ENCODE results near the gene LENG9.
"Not testable (repeated sequence)": the region's sequence is repeated elsewhere in the genome, so short reads cannot be mapped to it uniquely, and the experiment has no call there.

Gene LENG9

DNA sequence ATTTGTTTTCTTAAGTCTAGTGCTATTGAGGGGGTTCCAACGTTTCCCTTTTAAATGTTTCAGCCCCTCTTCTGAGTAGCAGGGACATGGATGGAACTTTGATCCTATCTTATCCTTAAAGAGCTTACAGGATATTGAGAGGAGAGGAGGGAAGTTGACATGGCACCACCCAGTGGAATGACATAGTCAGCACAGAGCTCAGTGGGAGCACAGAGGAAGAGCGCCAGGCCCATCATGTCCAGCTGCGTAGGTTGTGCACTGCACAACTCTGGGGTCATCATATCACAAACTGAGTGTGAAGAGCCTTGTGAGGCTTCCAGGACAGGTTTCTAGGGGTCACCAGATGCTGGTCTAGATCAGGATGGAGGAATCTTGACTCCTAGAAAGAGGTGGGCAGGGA, 14.1 kb upstream of the LENG9 start:
- DNase-seq, result no peak

DNA sequence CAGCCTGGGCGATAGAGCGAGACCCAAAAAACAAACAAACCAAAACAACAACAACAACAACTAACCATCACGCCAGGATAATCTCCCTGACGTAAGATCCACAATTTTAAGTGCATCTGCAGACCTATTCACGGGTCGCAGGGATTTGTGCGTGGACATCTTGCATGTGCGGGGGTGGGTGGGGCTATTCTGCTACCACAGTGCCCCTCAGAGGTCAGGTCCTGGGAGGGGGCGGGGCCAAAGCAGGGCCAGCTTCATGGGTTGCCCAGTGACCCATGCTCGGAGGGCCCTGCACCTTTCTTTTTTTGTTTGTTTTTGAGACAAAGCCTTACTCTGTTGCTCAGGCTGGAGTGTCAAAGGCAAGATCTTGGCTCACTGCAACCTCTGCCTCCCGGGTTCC, 12.1 kb upstream of the LENG9 start:
- no peak for DNase-seq

DNA sequence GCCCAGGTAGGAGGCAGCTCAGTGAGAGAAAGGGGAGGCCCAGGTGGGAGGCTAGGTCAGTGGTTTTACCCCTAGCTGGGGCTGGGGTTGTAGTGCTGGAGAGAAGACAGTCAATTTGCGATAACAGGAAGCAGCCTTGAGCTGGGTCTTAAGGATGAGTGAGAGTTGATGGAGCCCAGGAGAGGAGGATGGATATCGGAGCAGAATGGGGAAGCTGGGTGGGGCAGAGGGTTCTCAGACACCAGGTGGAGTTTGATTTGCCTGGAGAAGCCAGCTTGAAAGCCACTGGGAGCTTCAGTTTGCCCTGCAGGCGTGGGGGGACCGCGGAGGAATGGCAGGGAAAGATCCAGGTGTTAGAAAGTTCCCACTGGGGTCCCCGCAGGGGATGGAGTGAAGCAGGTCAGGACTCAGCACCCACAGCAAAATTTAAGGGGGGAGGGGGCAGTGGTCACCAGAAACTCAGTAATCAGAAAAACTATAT, 10.4 kb upstream of the LENG9 start:
- DNase-seq, result no peak

DNA sequence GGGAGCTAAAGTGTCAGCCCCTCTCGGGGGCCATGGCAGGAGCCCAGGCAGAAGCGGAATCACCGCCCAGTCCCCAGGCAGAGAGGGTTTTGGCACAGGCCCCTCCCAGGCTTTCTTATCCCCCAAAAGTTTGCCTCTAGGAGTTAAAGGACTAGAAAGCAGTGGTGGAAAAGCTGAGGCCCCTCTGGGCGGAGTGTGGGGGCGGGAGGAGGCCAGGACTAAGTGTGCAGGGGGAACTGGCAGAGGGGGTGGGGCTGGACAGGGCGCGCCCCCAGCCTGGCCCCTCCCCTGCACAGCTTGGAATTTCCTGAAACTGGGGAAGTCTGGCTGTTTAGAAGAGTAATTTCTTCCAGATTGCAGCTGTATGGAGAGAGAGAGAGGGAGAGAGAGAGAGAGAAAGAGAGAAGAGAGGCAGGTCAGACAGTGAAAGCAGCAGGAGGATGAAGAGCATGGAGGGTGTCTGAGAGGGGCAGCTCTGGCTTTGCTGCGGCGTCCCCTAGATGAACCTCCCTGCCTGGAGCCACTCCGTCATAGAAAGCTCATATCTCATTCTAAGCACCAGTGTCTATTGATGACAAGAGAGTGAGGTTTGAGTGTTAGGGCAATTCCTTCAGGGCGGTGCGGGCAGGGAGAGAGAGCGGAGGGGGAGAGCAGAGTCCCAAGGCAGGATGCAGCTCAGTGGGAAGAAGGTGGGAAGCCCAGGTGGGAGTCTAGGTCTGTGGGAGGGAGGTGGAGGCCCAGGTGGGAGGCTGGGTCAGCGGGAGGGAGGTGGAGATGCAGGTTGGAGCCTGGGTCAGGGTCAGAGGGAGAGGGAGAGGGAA, 9.7 kb upstream of the LENG9 start, which contains the start of gene CDC42EP5:
CDC42EP5 (minus strand) TSS at position 226 of the 821 bp plus-strand sequence. CDS start 7,749 bp downstream, outside the sequence.
- peak; percentile 65 for DNase-seq

DNA sequence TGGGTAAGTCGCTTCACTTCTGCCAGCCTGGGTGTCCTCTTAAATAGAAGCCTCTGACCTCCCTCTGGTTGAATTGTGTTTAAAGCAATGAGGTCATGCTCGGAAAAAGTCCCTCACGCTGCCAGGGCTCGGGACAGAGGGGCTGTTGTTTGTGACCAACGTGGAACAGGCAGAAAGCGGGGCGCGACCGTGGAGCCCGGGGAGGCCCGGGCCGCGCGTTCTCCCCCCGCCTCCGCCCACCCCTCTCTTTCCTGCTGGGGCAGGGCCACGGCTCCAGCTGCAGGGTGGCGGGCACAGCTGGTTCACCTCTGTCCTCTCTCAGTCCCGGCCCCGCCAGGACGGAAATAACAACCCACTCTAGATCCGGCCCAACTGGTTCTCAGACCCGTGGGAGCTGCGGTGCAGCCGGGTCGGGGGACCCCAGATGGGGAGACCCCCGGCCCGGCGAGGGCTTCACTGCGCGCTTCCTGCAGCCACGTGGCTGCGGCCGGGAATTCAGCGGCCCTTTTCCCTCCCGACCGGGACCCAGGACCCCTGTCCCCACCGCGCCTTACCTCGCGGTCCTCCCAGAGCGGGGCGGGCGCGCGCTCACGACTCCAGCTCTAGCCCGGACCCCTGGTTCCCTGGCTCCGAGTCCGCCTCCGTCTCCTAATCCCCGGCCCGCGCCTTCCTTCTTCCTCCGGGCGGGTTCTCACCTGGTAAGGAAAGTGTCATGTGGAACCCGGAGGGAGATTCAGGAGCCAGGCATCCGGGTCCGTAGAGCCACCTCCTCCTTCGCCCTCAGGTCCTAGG, 7.6 kb upstream of the LENG9 start:
- DNase-seq, result no peak

DNA sequence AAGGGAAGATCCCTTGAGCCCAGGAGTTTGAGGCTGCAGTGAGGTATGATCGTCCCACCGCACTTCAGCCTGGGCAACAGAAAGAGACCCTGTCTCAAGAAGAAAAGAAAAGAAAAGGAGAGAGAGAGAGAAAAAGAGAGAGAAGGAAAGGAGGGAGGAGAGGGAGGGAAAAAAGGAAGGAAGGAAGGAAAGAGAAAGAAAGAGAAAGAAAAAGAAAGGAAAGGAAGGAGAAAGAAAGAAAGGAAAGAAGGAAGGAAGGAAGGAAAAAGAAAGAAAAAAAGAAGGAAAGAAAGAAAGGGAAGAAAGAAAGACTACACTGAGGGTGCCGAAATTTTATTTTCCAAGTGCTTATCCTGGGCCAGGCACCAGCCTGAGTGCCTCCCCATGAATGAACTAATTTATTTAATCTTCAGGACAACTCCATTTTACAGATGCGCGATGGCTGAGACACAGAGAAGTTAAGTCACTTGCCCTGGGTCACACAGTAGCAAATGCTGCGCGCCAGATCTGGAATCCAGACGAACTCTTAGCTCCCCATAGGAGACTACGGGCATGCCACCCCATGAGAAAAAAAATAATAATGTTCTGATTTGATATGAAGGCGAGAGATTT, 6.8 kb upstream of the LENG9 start:
- DNase-seq, result no peak

DNA sequence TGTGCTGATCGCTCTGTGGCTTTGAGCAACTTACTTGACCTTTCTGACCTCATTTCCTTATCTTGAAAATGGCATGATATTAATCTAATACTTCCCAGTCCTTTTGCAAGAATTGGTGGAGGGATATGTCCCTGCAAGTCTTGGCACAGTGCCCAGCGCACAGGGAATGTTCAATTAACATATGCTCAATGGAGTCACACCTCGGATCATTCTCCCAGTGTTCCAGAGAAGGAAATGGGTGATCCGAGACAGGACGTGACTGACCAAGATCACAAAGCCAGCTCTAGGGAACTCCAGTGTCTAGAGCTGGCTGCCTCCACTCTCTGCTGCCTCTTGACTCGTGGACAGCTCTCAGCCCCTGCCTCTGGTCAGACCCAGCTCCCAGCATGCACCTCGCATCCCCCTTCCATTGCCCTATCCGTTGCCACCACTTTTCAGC, 5.9 kb upstream of the LENG9 start:
- peak; percentile 20 for DNase-seq

DNA sequence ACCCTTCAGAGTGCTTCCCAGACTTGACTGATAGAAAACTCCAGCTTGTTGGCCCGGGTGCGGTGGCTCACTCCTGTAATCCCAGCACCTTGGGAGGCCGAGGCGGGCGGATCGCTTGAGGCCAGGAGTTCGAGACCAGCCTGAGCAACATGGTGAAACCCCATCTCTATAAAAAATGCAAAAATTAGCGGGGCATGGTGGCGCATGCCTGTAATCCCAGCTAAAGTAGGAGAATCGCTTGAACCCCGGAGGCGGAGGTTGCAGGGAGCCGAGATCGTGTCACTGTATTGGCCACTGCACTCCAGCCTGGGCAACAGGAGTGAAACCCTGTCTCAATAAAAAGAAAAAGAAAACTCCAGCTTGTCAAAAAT, 2.5 kb upstream of the LENG9 start:
- DNase-seq, result not testable (repeated sequence)

DNA sequence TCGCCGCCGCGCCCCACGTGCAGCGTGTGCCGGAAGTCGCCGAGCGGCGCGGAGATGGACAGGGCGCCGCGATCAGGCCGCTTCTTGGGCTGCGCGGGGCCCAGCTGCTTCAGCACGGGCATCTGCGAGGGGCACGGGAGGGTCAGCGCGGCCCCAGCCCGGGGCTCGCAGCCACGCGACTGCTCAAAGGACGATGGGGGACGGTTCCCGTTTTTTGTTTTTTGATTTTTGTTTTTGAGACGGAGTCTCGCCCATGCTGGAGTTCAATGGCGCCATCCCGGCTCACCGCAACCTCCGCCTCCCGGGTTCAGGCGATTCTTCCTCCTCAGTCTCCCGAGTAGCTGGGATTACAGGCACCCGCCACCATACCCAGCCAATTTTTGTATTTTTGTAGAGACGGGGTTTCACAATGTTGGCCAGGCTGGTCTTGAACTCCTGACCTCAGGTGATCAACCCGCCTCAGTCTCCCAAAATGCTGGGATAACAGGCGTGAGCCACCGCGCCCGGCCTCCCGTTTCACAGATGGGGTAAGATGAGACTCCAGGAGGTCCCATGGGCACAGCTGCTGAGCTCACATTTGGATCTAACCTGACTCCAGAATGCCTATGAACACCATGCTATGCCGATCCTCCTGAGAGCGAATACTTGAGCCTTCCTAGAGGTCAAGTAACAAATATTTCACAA, 2.0 kb upstream of the LENG9 start:
- DNase-seq, result no peak

DNA sequence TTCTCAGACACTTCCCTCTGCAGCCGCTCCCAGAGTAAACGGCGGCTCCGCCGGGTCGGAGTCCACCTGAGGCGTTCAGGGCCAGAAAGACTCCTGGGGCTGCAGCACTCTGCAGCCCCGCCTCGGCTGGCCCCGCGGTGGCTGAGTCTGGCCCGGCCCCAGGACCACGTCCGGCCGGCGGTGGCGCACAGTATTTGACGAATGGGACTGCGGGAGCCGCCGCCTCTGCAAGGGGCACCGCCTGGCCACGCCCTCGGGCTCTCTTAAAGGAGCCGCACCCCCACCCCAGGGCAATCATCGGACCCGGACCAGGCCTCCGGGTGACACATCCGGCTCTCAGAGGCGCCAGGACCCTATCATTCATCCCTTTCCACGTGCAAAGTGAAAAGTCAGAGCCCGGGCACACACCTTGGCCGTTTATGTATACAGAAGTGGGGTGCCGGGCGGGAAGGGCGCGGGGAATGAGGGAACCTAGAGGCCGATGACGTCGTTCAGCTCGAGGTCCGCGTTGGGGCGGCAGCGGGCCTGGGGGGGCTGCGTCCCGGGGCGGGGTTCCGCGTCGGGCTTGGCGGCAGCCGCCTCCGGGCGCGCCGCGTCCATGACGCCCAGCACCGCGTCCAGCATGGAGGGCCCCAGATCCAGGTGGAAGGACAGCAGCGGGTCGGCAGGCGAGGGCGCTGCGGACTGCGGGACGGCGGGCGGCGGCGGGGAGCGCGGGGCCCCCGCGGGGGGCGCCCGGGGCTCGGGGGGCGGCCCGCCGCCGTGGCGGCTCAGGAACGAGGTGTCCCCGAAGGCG, 1.2 kb upstream of the LENG9 start:
- DNase-seq, result peak; percentile 97

DNA sequence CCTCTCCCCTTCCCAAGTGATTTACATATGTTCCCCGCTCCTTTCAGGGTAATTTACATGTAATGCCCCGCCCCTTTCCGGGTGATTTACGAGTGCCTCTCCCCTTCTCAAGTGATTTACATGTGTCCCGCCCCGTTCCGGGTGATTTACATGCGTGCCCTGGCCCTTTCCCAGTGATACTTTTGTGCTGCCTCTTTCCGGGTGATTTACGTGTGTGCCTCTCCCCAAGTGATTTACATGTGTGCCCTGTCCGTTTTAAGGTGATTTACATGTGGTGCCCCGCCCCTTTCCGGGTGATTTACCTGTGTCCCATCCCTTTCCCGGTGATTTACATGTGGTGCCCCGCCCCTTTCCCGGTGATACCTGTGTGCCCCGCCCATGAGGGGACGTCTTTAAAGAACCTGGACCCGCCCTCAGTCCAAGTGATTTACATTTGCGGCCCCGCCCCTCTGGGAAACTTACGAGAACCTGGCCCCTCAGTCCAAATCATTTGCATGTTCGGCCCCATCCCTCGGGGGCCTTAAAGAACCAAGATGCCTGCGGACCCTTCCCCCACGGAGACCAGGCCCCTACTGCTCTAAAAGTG, 559 bp upstream of the LENG9 start:
- peak; percentile 100 for DNase-seq

DNA sequence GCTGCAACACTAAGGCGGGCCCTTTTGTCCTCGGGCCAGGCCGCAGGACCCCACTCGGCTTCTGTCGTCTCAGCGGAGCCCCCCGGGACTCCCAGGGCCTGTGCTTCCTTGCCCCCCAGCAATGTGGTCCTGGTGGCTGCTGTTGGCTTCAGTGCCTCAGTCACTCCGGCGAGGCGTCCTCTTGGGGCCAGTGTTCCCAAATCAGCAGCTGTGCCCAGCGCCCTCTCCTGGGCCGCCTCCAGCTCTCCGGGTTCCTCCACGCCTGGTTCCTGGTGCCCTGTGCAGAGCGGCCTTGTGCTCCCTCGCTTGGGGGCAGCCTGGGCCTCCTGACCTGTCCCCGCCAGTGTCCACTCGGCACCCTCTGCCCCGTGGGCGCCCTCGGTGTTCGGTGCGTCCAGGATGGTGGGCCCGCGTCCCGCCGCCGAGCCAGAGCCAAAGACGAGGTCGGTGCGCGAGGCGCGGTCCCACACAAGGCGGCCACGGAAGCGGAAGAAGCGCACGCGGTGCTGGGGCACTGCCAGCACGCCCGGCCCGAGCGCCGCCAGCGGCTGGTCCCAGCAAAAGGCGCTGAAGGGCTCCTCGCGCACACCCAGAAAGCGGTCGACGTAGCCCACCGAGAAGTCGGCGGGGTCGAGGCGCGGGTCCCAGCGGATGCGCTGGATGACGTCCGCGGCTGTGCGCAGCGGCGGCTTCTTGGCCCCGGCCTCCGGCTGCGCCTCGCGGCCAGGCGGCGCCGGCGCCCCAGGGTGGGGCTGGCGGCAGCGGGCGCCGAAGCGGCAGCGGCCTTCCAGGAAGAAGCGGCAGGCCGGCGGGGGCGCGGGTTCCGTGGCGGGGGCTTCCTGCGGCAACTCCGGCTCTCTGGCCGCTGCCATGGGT, 685 bp downstream of the LENG9 start:
- peak; percentile 89 for DNase-seq

DNA sequence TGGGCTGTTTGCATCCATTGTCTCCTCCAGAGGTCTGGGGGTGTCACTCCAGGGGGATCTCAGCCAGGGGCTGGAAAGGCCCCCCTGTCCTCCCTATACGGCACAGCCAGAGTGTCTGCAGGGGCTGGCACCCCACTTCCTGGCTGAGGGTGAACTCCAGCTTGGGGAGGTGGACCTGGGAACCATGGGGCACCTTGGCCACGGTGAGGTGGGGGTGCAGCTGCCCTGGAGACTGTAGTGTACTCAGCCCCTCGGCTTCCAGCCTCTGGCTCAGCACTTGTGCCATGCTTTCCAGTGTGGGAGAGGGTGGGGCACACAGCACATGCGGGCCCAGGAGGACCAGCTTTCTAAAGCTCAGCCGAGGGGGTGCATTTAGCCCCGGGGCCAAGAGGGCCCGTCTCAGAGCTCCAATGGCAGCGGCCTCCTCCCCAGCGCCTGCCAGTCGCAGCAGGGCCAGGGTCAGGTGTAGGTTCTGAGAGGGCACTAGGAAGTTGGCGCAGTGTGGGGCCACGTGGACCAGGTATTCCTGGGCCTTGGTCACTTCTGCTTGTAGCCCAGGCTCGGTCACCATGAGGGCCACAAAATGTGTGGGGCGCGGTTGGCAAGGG, 1.4 kb downstream of the LENG9 start:
- no peak for DNase-seq

DNA sequence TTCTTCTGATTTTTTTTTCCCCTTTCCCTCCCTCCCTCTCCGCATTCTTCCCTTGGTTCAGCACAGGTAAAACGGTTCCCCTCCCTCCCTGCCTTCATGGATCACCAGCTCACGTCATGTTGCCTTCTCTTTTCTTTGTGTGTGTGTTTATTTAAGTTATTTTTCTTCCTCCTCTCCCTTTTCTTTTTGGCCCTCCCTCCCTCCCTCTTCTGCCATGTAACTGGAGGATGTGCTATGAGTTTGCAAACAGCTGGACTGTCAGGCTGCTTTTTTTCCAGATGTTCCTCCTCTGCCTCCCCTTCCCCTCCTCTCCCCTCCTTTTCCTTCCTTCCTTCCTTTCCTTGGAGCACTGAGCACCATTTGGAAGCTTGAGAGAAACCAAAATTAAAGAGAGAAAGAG, 2.0 kb downstream of the LENG9 start:
- no peak for DNase-seq

DNA sequence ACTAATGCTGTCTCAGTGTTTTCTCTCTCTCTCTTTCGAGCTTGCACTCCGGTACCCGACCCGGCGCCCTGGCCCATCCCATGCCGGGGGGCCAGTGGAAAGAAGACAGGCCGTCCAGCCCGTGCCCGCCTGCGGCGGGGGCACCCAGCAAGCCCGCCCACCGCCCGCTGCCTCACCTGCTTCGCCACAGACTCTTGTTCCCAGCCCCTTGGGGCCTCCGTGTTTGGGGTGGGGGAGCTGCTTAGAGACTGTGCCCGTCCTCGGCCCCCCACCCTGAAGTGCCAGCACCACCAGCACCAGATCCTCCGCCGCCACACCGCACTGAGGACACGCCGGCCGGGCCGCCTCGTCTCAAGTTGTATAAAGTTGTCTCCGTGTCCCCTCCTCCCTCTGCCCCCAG, 2.4 kb downstream of the LENG9 start:
- DNase-seq, result no peak

DNA sequence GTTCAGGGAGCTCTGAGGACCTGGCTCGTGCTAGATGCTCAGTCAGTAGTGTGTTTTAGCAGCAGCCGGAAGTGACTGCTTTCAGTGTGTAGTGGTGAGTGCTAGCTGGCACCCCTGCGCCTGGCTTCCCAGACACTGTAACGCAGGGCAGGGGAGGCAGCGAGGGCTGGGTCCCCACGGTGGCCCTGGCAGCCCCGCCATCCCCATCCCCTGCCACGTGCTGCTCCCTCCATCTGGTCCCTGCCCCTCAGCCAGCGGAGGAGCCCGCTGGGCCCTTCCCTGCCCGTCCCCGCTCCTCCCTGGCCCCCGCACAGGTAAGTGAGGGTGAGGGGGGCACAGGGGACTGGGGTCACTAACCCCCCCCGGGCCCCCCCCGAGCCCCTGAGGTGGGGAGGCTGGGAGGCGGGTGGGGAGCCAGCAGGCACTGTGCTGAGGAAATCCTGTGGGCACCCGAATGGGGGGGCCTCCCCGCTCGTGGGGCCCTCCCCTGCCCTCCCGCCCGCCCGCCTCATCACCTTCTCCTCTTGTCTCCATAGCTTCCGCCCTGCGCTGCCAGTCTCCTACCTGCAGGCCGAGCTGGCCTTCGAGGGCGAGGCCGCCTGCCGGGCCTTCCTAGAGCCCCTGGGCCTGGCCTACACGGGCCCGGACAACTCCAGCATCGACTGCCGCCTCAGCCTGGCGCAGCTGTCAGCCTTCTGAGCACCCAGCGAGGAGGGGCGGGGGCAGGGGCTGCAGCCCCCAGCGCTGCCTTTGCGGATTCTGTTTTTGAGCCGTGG, 3.2 kb downstream of the LENG9 start:
- DNase-seq, result no peak

DNA sequence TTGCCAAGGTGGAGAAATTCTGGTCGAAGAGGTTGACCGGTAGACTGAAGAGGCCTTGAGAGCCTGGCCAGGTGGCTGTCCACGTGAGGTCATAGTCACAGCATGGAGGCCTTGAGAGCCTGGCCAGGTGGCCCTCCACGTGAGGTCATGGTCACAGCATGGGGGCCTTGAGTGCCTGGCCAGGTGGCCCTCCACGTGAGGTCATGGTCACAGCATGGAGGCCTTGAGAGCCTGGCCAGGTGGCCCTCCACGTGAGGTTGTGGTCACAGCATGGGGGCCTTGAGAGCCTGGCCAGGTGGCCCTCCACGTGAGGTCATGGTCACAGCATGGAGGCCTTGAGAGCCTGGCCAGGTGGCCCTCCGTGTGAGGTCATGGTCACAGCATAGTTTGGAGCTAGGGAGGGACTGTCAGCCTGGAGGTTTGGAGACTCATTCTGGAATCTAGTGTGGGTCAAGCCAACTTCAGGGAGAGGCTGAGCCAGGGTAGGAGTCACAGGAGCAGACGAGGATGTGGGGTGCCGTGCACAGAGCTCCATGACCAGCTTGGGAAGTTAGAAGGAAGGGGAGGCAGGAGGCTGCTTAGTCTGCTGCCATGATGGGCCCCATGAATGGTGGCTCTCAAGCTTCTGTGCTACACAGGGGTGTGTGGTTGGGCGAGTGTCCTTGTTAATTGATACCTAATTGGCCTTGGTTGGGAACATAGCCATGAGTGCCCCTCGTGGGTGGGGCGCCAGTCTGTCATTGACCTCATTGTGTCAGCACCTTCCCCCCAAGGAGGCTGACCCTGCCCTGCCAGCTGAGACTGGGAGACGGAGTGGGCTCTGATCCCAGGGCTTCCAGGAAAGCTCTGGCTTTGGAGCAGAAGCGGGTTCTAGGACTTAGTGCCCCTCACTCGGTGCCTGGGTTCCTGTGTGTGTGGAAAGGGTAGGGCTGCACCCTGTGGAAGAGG, 4.0 kb downstream of the LENG9 start:
- no peak for DNase-seq

DNA sequence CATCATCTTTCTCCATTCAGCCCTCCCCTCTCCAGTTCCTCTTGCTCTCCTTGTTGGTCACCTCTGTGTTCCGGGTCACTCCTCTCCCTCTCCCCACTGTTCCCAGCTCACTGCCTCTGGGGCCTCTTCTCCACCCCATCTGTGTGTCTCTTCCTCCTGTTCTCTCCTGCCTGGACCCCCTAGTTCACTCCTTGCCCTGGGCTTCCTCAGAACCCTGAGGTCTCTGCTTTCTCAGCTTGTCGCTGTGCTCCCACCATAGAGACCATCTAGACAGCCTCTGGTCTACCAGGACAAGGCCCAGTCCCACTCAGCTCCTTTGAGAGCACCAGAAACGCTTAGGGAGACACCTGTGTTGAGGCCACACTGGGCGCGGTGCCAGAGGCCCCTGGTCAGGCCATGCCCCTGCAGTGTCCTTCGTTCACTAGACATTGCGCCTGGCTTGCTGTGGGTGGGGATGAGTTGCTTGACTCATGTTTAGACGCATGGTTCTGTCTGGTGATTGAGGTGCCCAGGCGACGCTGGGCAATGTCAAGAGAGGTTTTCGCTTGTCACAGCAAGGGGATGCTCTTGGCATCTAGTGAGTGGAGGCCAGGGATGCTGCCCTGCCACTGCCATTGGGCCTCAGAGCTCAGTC, 4.8 kb downstream of the LENG9 start:
- DNase-seq, result no peak
